Measurements from ENCODE around the gene DDX47.

The DDX47 gene

GRCh38 chr12:12813120-12814101 lies at the start of gene DDX47:
Gene DDX47 (plus strand): TSS chr12:12813346. CDS start chr12:12813368, 22 bp downstream.
- DNase-seq (ENCODE audit: low read depth, low spot score), result peak; percentile 97

DNA sequence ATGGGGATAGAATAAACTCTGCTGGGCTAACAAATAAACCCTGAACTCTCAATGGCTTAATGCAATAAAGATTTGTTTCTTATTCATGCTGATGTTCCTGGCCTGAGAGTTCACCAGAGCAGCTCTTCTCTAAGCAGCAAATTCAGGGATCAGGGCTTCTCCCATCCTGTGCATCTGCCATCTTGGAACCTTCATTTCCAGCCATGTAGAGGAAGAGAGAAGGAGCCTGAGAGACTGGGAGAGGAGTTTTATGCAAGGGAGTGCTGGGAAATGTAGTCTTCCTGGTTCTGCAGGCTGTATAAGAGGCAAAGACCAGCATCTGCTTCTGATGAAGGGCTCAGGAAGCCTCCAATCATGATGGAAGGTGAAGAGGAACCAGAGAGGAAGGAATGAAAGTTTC lies 48.3 kb upstream of the DDX47 start:
- DNase-seq (ENCODE audit: low read depth, low spot score), result peak; percentile 6

- DNase-seq (ENCODE audit: low read depth, low spot score), result no peak
These were observed 42.9 kb upstream of the DDX47 start for GRCh38 chr12:12770262-12770661.

- no peak for DNase-seq (ENCODE audit: low read depth, low spot score)
These were observed 38.4 kb upstream of the DDX47 start for GRCh38 chr12:12774791-12775190.

GRCh38 chr12:12776261-12776660 lies 36.9 kb upstream of the DDX47 start:
- DNase-seq (ENCODE audit: low read depth, low spot score), result no peak

- DNase-seq (ENCODE audit: low read depth, low spot score), result no peak
These were observed 36.1 kb upstream of the DDX47 start for GRCh38 chr12:12777092-12777491.

- no peak for DNase-seq (ENCODE audit: low read depth, low spot score)
These were observed 34.1 kb upstream of the DDX47 start for GRCh38 chr12:12779007-12779406.

DNA sequence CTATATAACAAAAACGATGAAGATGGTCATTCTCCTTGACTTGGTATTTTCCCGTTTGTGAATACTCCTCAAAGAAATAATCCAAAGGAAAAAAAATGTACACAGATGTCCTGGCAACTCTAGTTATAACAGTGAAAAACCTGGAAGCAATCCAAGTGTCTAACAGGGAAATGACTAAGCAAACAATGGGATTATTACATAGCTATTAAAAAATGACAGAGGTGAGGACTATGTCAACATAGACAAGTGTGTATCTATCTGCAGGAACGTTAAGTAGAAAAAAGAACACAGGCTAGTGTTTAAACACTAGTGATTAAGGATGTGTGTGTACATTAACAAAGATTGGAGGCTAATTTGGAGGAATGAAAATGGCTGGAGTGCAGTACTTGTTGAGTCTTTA lies 33.6 kb upstream of the DDX47 start:
- DNase-seq (ENCODE audit: low read depth, low spot score), result no peak

DNA sequence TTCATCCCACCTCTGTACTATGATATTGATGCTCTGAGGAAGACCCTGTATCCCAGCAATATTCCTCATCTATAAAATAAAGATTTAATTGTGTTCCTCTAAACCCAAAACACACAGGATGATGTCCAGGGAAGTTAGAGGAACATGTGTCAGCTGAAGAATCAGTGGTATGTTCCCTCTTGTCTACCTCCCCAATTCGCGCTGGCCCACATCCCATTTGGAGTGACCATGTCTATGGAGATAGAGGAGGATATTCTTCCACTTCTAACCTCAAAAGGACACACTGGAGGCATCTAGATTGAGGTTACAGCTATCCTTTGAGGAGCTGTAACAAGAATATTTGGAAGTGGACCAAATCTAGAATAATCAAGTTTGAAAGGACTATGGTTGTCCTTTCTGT lies 29.0 kb upstream of the DDX47 start:
- DNase-seq (ENCODE audit: low read depth, low spot score), result no peak

GRCh38 chr12:12784911-12785814 lies 28.0 kb upstream of the DDX47 start, which contains the start of gene APOLD1:
Gene APOLD1 (plus strand): TSS chr12:12785659. CDS start chr12:12785692, 33 bp downstream.
- peak; percentile 52 for DNase-seq (ENCODE audit: low read depth, low spot score)

DNA sequence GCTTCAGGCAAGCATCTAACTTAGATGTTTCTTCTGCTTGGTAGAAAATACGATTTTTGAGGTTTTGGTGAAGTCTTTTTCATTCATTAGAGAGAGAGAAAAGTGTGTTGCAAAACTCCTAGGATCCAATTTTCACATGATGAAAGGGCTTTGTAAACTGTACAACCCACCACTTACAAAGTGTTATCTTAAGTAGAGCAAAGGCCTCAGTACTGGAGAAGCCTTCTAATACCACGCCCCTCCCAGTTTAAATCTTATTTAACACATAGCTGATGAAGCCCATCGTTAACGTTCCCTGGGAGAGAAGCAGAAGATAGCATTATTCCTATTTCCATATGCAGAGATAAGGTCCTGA lies 26.8 kb upstream of the DDX47 start:
- no peak for DNase-seq (ENCODE audit: low read depth, low spot score)

DNA sequence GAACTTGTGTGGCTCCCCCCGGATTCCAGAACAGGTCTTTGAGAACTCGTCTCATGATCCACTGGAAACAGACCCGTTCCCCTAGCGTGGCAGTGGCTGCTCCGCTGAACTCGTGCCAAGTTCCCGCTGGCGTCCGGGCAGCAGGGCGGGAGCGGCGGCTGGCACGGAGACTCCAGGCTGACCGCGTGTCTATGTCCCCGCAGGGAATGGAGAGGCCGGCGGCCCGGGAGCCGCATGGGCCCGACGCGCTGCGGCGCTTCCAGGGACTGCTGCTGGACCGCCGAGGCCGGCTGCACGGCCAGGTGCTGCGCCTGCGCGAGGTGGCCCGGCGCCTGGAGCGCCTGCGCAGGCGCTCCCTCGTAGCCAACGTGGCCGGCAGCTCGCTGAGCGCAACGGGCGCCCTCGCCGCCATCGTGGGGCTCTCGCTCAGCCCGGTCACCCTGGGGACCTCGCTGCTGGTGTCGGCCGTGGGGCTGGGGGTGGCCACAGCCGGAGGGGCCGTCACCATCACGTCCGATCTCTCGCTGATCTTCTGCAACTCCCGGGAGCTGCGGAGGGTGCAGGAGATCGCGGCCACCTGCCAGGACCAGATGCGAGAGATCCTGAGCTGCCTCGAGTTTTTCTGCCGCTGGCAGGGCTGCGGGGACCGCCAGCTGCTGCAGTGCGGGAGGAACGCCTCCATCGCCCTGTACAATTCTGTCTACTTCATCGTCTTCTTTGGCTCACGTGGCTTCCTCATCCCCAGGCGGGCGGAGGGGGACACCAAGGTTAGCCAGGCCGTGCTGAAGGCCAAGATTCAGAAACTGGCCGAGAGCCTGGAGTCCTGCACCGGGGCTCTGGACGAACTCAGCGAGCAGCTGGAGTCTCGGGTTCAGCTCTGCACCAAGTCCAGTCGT lies 26.2 kb upstream of the DDX47 start:
- peak; percentile 88 for DNase-seq (ENCODE audit: low read depth, low spot score)

DNA sequence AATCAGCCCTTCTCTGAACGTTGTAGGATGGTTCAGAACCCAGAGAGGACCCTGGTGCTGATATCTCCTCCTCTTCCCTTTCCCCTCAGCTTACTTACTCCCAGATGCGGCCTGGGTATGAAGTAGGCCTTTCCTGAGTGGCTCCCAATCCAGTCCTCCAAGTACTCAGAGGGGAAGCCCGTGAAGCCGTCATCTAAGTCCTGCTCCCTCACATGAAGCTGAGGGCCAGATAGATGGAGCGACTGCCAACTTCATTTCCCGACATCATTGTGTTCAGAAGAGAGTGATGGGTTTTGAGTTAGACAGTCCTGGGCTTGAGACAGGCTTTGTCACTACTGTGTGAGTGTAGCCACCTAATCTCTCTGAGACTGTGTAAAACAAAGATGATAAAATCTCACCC lies 25.0 kb upstream of the DDX47 start:
- no peak for DNase-seq (ENCODE audit: low read depth, low spot score)

- peak; percentile 70 for DNase-seq (ENCODE audit: low read depth, low spot score)
These were observed 24.3 kb upstream of the DDX47 start for GRCh38 chr12:12788675-12789368.

- no peak for DNase-seq (ENCODE audit: low read depth, low spot score)
These were observed 22.2 kb upstream of the DDX47 start for GRCh38 chr12:12790956-12791355.

GRCh38 chr12:12791756-12792369 lies 21.3 kb upstream of the DDX47 start:
- DNase-seq (ENCODE audit: low read depth, low spot score), result no peak

- no peak for DNase-seq (ENCODE audit: low read depth, low spot score)
These were observed 20.7 kb upstream of the DDX47 start for GRCh38 chr12:12792421-12792820.

DNA sequence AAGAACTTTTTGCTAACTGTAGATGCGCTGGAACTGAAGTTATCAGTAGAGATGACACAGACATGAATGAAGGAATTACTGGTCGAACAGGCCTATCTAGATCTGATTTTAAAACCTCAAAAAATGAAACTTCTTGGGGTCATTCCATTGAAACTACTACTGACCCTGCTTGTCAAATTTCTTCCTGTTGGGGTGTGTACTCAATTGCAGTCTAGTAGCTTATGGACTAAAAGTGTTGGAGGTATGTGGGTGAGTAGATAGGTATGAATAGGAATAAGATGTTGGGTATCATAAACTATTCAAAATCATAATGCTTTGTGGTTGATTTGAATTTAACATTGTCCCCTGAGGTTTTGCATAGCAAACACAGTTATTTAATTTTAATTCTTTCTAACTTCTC lies 18.5 kb upstream of the DDX47 start:
- no peak for DNase-seq (ENCODE audit: low read depth, low spot score)

DNA sequence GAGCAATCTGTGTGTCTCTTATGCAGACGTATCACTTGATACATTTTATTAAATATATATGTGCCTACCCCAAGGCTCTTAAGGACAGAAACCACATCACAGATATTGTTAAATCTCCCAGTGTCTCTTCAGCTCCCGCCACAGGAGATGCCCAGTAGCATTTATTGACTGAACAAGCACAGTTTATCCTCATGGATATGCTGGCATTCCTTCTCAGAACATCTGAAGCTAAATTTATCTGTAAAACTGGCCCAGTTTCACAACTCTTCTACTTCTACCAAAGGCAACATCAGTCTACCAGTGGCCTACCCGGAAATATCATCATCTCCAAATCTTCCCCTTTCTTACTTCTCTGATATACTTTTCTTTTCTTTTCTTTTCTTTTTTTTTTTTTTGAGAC lies 17.0 kb upstream of the DDX47 start:
- DNase-seq (ENCODE audit: low read depth, low spot score), result no peak
